Left hindlimb (tissue), 1 donor: ENCODE data around the gene NEK5.
"Not testable (repeated sequence)": the region's sequence is repeated elsewhere in the genome, so short reads cannot be mapped to it uniquely, and the experiment has no call there.

Source experiments
- DNase-seq: peaks from one replicate; pipeline ENCODE4 v3.0.0-alpha.2; 2018

NEK5 gene

DNA sequence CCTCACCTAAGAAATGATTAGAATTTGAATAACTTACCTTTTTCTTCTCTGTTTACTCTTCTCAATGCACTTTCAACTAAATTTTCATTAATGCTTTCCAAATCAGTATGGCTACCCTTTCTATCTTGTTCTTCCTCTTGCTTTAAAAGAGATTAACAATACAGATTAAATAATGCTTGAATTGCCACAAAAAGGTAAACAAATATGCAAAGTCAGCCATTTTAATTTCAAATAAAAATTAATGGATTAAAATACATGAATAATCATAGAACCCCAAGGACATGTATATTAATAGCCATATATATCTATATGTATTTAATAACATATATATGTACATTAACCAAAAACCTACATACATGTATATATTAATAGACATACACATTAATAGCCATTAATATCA, 7.9 kb upstream of the NEK5 start:
- no peak for DNase-seq

DNA sequence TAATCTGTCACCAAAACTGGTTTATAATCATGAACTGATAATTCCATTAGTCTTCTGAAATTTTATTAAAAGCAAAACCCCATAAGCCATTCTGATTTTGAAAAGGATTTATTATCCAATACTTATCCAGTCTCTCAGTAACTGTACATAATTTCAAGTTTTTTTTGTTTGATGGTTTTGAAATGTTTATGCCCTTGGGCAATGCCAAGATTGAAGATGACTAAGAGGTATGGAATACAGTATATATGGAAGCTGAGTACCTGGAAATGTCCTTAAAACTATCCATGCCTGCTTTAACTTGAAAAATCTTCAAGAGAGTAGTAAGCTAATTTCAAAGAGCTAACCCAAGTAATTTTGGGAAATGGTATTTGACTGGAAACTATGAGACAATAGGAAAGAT, 1.8 kb upstream of the NEK5 start:
- DNase-seq, result no peak

DNA sequence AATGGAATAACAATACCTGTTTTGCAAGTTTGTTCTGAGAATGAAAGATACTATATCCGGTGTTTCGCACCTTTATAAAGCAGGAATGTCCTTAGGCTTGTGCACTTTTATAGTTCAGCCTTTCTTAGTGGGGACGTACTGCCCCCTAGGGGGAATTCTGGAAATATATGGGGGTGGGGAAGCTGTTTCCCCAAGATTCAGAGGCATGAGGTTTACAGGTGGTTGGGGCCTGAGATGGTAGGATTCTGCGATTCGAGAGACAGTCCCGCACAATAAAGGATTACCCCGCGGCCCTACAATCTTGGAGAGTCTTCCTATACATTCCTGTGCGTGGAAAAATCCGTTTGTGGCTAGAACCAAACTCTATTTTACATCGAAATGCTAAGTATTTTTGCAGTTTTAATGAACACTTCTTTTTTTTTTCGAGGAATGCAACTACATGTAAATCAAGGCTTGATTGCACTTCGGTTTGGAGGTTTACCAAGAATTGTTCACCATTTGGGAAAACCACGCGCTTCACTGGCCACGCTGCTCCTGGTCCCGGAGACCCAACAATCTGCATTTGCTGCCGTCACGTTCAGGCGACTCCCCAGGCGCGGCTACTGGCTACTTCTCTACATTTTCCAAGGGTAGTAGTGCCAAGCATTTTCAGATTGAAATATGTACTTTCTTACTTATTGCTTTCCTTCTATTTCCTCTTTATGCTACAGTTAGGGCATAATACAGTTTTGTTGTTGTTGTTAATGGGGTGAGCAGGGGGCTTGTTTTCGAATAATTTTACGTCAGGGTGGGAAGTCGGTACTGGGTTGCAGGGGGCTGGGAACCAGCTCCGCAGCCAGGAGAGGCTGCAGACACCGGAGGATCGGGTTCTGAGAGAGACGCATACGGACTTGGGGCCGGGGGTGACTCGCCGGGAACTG, 830 bp downstream of the NEK5 start:
- DNase-seq, result peak; percentile 71

DNA sequence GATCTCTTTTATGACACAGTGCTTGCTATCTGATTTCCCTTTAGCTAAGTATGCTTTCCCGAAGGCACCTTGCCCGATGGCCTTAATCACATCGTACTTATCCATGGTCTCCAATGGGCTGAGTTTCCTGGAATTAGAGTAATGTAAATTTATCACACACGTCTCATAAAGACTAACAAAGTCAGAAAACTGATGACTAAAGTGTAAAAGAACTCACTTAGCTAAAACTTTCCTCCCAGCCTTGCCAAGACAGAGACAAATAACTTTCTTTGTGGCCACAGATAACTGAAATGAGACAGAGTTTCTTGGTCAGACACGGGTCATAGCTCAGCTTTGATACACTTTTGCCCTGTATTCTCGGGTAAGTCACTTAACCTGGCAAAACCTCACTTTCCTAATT, 1.5 kb downstream of the NEK5 start:
- no peak for DNase-seq

DNA sequence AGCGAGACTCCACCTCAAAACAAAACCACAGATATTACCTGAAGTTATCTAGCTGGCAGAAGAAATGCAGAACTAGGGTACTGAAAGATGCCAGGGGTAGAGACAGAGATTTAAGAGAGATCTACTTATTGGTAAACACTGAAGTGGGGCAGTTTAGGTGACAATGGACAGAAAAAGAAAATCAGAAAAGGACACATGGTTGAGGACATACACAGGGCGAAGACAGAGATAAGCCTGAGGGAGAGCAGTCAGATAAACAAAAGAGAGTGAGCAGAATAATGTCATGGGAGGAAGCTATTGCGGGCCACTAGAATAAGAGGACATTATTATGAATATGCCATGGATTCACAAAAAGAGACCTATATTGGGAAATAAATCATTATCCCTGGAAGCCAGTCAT, 3.3 kb downstream of the NEK5 start:
- DNase-seq, result no peak

DNA sequence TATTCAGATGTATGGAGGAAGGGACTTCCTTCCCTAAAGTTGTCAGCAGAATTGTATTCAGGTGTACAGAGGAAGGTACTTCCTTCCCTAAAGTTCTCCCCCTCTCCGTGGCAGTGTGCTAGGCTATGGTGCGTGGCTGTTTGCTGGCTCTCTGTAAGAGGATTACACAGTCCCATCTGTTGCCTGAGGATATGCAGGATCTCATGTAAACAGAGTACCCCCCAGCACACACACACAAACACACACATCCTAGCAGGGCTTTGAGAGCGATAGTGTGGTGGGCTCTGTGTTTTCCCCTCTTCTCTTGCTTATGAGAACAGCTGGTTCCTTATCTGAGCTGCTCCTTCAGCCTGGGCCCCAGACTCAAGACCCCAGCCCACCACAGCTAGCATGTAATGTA, 10.3 kb downstream of the NEK5 start:
- DNase-seq, result no peak

DNA sequence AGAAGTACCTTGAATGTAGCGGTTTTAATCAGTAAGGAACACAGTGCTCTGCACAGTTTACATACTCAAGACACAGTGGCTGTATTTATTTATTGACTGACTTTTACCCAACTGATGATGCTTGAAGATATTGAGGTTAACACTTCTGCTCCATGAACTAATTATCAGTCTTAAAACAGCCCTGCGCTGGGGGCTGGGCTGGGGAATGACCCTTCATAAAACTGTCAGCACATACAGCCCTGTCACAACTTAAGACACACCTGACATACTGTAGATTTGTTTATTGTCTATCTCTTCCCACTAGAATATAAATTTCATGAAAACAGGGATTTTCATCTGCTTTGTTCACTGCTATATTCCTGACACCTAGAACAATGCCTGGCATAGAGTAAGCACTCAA, 10.8 kb downstream of the NEK5 start:
- no peak for DNase-seq

DNA sequence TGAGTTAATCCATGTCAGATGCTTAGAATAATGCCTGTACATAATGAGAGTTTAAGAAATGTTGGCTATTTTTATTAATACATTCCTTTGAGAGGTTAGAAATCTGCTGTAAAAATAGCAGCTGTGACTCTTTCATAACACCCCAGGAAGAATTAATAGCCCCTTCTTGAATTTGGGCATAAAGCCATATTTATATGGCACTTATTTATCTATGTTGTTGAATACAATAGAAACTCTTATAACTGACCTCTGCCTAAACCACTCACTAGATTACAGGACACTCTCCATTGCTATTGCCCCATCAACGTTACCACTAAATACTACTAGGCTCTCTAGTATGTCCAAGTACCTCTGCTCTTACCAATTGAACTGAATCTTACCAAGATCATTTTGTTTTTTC, 16.3 kb downstream of the NEK5 start:
- no peak for DNase-seq

DNA sequence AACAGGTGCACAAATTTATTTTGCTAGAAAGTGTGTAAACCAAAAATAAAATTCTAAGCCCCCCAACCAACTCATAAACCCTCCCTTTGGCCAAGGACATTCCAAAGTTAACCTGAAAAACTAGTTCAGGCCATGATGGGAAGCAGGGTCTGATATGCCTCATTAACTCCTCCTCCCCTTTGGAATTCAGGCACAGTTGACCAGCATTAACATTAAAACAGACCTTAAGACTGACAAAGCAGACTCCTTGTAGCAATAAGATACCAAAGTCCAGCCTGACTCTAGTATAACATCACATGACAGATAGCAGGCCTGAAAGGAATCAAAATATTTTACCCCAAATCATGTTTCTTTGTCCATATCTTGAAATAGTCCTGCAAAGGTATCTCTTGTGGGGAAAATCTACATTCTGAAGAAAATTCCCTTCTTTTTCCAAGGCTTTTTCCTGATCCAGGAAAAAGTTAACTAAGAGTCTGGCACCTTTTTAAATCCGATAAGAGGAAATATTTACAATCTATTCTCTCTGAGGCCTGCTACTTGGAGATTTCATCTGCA, 19.7 kb downstream of the NEK5 start:
- DNase-seq, result no peak

DNA sequence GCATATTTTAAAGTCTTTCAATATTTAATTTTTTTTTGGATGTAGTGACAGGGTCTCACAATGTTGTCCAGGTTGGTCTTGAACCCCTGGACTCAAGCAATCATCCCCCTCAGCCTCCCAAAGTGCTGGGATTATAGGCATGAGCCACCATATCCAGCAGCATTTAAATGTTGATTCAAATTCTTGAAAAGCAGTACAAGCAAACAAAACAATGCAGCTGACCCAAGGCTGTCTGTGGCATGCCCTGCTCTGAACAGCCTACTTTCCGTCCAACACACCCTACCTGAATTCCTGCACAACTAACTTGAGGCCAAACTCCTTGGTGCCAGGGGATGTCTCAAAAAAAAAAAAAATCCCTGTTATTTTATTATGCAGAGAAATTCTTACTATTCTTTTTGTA, 23.0 kb downstream of the NEK5 start:
- DNase-seq, result no peak

DNA sequence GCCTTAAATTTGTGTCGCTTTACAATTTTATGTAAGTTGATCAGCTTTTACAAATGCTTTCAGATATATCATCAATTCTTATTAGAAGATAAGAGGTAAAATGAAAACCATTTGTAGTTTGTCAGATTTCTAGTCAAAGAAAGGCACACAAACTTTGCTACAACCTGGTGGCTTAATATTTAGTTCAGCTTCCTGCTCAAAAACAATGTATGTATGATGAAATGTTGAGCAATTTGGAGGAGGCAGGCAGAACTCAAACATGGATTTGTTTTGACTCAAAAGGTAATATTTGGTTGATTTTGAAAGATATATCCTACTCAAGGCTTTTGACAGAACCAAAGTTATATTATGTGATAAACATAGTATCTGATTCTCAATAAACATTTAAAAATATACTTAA, 24.2 kb downstream of the NEK5 start:
- no peak for DNase-seq

DNA sequence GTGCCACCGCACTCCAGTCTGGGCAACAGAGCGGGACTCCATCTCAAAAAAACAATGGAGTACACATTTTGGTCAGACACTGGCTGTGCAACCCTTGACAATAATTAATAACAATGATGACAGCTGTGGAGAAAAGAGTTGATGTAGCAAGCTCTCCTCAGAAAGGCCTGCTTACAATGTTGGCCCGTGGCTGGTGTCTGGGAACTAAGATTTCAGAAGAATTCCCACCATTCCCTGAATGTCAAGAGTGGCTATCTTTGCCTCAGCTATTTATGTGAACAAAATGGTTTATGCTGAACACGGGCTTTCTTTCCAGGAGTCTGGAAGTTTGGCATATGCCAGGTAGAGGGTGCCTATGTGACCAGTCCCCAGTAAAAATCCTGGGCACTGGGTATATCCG, 25.5 kb downstream of the NEK5 start:
- no peak for DNase-seq

DNA sequence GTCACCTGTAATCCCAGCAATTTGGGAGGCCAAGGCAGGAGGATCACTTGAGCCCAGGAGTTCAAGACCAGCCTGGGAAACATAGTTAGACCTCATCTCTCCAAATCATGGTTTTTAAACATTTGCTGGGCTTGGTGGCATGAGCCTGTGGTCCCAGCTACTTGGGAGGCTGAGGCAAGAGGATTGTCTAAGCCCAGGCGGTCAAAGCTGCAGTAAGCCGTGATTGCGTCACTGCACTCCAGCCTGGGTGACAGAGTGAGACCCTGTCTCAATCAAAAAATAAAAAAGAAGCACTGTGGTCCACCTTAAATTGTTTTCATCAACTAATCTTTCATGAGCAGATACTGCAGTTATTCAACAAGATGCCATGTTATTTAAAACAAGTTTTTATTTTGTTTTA, 26.4 kb downstream of the NEK5 start:
- not testable (repeated sequence) for DNase-seq

DNA sequence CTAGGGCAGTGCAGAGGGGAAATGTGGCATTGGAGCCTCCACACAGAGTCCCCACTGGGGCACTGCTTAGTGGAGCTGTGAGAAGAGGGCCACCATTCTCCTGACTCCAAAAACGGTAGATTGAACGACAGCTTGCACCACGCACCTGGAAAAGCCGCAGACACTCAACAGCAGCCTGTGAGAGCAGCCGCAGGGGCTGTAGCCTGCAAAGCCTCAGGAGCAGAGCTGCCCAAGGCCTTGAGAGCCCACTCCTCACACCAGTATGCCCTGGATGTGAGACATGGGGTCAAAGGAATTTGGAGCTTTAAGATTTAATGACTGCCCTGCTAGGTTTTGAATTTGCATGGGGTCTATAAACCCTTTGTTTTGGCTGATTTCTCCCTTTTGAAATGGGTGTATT, 31.7 kb downstream of the NEK5 start:
- DNase-seq, result no peak

DNA sequence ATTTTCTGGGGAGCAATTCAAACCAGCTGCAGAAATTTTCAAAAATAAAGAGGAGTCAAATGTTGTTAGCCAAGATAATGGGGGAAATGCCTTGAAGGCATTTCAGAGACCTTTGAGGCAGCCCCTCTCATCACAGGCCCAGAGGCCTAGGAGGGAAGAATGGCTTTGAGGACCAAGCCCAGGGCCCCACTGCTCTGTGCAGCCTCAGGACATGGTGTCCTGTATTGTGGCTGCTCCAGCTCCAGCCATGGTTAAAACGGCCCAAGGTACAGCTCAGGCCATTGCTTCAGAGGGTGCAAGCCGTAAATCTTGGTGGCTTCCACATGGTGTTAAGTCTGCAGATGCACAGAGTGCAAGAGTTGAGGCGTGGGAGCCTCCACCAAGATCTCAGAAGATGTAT, 32.1 kb downstream of the NEK5 start:
- no peak for DNase-seq

DNA sequence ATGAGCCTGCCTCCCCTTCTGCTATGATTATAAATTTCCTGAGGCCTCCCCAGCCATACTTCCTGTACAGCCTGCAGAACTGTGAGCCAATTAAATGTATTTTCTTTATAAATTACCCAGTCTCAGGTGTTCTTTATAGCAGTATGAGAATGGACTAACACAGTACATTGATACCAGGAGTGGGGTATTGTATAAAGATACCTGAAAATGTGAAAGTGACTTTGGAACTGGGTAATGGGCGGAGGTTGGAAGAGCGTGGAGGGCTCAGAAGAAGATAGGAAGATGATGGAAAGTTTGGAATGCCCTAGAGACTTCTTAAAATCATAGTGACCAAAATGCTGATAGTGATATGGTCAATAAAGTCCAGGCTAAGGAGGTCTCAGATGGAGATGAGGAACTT, 32.8 kb downstream of the NEK5 start:
- no peak for DNase-seq

DNA sequence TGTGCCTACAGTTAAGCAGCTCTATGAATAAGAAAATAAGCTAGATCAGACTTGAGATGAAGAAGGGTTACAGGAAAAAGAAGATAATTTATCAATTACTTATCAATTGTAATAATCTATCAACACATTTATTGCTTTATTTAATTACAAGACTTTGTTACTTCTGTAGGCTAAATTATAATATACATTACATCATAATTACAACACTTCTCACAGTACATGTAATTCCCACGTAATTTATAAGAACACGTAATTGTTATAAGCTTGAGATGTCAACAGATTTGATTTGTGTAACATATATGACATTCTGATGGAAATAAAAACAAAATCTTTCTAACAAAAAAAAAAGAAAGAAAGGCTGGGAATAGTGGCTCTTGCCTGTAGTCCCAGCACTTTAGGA, 36.8 kb downstream of the NEK5 start:
- no peak for DNase-seq

DNA sequence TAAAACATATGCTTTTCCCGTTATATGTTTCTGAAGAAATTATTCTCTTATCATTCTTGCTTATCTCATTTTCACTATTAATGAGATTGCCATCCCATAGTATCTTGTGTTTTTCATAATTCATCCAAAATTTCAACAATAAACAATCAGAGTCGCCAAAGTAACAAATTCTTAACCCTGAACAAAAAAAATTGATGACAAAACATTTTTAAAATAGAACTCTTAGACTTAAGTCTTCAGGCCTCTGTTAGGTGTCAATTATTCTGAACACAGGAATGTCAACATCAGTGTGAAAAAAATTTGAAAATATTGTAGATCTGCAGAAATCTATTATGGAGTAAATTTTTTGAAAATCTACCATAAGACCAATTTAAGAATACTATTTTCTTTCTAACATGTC, 37.4 kb downstream of the NEK5 start:
- no peak for DNase-seq

DNA sequence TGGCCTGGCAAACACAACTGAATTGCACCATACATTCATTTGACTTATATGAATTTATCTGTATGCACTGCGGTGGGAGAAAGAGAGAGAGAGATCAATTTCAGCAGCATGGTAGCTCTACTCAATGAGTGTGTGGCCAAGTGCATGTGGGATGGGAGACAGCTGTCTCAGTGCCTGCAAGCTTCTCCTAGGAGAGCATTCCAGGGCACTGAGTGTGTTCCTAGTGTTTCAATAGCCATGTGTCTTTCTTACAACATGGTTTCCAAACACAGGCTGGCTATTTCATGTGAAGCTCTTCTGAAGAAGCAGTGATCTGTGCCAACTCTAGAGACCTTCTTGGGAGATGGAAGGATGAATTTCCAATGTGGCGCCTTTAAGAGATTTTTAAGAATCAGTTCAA, 43.5 kb downstream of the NEK5 start:
- no peak for DNase-seq

DNA sequence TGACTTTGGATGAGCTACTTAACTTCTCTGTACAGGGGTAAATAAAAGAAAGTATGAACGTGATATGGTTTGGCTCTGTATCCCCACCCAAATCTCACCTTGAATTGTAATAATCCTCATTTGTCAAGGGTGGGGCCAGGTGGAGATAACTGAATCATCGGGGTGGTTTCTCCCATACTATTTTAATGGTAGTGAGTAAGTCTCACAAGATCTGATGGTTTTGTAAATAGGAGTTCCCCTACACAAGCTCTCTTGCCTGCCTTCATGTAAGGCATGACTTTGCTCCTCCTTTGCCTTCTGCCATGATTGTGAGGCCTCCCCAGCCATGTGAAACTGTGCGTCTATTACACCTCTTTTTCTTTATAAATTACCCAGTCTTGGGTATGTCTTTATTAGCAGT, 43.9 kb downstream of the NEK5 start:
- not testable (repeated sequence) for DNase-seq

DNA sequence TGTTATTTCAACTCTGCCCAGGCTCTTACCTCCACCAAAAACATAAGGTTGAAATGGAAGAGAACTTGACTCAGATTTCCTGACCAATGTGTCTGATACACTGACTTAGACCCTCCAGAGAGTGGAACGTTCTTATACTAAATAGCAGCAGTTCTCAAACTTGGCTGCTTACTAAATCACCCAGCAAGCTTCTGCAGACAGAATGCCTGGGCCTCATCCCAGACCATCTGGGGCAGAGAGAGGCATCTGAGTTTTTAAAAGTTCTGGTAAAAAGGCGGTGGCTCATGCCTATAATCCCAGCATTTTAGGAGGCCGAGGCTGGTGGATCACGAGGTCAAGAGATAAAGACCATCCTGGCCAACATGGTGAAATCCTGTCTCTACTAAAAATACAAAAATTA, 46.3 kb downstream of the NEK5 start:
- DNase-seq, result no peak

DNA sequence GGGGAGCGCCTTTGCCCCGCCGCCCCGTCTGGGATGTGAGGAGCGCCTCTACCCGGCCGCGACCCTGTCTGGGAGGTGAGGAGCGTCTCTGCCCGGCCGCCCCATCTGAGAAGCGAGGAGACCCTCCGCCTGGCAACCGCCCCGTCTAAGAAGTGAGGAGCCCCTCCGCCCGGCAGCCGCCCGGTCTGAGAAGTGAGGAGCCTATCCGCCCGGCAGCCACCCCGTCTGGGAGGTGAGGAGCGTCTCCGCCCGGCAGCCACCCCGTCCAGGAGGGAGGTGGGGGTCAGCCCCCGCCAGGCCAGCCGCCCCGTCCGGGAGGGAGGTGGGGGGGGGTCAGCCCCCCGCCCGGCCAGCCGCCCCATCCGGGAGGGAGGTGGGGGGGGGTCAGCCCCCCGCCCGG, 49.0 kb downstream of the NEK5 start:
- not testable (repeated sequence) for DNase-seq

DNA sequence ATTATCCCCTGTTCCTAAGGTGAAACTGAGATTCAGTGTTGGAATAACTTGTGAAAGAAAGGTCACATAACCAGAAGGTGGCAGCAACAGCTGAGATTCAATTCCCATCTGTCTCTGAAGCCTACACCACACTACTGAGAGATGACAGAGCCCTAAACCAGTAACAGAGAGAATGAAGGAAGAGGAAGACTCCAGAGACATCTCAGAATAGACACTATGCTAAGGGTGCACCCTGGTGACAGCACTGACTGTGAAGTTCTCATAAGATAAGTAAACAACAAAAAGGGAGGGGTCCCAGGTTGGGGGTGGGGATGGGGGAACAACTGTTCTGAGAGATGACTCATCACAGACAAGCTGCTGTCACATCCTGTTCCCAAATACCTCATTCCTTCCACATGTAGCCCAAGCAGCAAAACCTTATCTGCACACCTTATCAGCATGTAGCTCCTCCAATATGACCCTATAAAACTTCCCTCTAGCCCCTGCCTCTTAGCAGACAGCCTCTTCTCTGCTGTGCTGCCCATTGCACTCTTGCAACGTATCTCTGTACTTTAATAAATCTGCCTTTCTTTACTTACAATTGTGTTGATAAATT, 57.8 kb downstream of the NEK5 start:
- DNase-seq, result no peak

DNA sequence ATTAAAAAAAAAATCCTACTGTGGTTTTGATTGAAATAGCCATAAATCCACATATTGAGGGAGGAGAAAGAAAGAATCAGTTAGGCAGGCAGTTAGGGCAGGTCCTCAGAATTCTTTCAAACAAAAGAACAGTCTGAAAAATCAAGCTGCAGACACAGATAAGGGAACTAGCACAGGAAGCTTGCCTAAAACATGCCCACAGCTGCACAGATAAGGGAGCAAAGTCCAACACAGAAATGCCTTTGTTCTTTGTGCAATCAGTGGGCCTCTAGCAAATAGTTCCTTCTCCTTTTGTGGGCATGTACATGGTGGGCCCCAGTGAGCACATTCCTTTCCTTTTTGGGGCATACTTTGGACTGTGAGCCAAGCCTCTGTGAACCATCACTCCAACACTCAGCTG, 61.6 kb downstream of the NEK5 start:
- DNase-seq, result no peak

DNA sequence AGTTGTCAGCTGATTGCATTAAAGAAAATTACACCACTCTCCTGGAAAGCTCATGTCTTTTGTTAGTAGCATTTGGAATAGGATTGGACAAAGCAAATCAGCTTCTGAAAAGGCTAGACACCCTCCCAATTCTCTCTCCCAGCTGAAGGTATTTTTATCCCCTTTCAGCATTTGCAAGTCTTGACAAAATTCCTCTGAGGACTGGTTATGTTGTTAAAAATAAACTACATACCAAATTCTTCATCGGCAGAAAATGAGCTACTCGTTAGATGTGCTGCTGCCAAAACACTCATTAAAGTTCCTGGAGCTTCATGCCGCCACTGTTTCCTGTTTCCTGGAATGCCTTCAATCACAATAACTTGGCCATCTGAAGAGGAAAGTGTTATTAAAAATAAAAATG, 67.3 kb downstream of the NEK5 start:
- DNase-seq, result no peak
